ENCODE results near the gene TTLL11.
"Not testable (repeated sequence)": the region's sequence is repeated elsewhere in the genome, so short reads cannot be mapped to it uniquely, and the experiment has no call there.

The TTLL11 gene

DNA sequence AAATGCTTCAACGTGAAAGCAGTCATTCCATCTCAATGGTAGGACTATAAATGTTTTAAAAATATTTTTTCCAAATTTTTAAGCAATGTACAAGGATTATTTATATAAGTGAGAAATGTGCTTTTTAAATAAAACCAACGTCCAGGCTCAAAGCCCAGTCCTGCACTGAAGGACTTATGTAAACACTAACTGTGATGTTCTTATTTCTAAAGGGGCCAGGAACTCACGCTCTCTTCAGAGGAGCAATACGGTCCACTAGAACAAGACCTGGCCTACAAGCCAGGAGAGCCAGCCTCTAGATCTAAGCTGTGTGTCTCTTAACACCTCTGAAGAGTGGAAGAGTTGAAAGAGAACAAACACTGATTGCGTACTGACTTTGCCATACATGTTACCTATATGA lies 12.1 kb downstream of the TTLL11 start:
- DNase-seq (ENCODE audit: low read depth): no peak

DNA sequence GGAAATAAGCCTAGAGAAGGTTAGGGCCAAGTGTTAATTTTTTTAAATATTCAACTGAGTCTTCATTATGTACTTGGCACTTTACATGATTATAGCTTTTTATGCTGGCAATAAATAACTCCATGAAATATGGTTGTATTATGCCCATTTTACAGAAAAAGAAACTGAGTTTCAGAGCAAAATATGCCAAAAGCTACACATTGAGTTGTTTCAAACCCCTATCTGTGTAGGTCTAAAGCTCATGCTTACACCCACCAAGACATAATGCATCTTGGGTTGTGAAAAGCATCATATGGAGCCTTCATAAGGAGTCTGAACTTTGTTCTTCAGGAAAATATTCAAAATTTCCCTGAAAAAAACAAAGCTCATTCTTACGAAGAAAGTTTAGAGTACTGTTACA lies 14.6 kb downstream of the TTLL11 start:
- no peak for DNase-seq (ENCODE audit: low read depth)

DNA sequence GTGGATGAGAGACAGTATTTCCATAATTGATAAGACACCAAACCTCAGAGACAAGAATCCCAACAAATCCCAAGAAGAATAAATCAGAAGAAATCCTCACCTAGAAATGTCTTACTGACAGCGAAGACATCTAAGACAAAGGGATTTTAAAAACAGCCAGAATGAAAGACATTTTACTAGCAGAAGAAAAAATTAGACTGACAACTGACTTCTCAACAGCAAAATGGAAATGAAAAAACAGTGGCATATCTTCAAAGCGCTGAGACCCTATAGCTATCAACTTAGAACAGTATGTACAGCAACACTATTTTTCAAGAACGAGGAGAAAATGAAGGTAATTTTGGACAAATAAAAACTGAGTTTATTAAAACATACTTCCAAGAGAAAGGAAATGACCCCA lies 16.3 kb downstream of the TTLL11 start:
- DNase-seq (ENCODE audit: low read depth): no peak

DNA sequence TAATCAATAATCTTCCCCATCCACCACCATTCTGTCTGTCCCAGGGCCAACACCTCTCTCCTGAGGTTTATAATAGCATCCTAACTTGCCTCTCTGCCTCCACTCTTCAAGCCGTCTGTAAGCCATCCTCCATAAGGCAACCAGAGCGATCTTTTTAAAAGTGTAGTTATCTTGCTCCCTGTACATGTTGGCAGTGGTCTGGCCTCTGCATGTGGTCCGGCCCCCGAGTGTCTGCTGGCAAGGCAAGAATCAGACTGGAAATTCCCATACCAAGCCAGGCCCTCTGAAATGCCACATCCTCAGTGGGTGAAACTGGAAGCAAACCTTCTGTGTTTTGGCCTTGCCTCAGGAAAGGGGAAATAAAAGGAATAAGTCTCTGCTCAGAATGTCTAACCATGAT lies 17.0 kb downstream of the TTLL11 start:
- no peak for DNase-seq (ENCODE audit: low read depth)

DNA sequence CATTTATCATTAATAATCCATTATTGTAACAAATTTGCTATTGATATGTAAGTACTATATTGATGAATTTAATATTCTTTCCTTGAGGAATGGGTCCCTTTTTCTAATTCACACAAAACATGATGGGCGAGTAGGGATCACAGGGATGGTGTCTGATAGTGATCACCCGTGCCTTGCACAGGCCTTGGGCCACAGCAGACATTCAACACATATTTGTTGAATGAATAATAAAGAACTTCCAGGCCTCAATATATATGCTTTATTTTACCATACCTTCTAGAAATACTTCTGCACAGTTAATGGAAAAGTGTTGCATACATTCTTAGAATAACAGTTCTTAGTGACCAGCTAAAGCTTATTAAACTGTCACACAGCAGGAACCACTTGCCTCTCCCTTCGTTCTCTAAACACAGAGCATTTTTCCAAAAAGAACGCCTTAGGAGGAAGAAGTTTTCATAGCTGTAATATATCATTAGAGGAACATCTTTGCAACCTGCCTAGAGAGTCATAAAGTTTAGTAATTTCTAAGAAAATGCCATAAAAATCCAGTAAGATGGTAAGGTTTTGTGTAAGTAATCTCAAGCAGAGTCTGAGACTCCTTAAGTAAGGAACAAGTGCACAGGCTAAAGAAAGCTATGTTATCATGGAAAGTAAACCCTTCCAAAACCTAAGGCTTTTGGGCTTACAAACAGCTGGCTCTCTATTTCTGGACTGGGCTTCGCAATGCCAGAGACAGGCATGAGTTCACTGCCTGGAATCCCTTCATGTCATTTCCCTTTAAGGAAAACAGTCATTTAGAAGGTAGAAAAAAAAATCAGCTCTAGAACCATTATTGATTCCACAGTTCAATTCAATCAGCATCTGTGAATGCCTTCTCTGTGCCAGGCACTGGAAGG lies 17.7 kb downstream of the TTLL11 start:
- no peak for DNase-seq (ENCODE audit: low read depth)

DNA sequence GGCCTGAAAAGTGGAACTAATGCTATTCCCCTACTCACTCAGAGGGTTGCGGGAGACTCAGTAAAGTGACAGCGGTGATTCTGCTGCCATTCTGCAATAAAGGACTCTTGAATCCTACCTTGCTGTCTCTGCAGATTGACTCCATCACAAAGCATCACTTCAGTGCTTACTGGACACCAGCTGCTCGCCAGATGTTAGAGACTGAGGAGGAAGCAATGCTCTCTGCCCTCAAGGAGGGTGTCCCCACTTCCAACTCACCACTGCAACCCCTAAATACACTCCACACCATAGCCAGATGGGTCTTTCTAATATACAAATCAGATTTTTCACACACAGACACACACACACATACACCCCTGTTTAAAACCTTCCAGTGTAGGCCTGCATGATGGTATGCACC lies 21.4 kb downstream of the TTLL11 start:
- DNase-seq (ENCODE audit: low read depth): no peak

DNA sequence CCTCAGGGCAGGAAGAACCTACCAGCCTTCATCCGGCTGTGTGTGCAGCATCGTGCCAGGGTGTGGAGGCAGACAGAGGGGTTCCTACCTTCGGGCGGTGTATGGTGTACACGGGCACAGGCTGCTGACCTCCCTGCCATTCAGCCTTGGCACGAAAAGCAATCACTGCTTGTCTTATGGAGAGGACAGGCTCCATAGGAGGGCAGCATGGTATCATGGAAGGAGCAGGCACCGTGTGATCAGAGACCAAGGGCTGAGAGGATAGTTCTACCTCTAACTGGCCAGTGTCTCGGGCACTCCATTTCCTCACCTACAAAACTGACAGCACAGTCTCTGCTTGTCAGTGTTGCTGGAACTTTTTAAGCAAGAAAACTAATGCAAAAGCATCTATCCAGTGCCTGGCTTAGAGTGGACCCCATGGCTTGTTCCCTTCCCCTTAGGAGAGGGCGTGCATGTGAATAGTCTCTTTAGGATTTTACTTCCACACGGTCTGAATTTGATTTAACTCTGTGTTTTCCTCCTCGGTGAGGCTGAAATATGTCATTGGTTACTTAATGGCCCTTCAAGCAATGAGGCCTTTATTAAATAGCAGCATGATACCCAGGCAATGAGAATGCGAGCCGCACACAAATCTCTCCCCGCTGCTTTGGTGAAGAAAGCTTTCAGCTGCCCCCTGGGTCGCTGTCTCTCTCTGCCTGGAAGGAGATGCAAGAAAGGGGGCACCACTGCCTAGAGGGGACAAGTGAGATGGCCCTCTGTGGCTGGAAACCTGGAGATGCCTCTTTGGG lies 22.2 kb downstream of the TTLL11 start:
- DNase-seq (ENCODE audit: low read depth): no peak

DNA sequence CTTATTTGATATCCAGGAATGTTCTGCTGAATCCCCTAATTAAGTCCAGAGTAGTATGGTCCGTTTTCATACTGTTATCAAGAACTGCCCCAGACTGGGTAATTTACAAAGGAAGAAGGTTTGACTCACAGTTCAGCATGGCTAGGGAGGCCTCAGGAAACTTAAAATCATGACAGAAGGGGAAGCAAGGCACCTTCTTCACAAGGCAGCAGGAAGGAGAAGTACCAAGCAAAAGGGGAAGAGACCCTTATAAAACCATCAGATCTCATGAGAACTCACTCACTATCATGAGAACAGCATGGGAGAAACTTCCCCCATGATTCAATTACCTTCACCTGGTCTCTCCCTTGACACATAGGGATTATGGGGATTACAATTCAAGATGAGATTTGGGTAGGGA lies 26.4 kb downstream of the TTLL11 start:
- not testable (repeated sequence) for DNase-seq (ENCODE audit: low read depth)

DNA sequence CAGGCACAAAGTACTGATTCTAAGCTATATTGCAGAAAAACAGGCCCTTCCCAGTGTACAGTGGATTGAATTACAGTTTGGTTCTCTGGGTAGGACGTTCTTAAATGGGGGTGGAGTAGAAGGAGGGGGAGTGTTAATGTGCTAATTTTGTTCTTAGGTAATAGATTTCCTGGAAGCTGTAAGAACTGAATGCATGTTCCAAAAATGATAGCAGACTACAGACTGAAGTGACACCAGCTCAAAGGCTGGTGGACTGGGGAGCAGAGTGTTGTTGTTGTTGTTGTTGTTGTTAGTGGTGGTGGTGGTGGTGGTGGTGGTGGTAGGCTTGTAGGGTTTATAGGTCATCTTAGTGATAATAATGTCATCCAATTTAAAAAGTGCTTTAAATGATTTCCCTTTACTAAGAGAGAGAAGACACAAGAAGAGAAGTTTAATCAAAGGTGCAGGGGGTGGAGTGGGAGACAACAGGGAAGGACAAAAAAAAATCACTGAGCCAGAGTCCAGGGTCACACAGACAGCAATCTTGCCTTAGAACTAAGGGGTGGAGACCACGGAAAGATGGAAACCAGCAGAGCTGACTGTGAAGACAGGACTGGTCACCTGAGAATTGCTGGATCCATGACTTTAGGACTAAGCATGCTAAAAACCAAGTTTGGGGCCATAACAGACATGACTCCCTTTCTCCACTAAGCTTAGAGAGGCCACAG lies 27.0 kb downstream of the TTLL11 start:
- no peak for DNase-seq (ENCODE audit: low read depth)

DNA sequence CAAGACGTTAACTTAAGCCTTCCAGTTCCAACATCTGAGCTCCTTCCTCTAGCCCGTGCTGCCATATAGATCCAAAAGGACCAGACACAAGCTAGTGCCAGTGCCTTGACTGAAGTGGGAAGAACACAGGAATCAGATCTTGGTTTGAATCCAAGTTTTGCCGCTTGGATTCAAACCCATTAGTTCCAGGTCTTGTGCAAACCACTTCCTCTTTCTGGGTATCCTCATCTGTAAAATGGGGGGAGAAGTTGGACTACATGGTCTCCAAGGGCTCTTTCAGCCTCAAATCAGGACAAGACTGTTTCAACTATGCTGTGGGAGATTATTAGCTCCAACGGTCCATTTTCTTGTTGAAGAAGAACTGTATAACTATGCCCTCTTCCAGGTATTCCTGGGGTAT lies 32.6 kb downstream of the TTLL11 start:
- DNase-seq (ENCODE audit: low read depth): no peak

DNA sequence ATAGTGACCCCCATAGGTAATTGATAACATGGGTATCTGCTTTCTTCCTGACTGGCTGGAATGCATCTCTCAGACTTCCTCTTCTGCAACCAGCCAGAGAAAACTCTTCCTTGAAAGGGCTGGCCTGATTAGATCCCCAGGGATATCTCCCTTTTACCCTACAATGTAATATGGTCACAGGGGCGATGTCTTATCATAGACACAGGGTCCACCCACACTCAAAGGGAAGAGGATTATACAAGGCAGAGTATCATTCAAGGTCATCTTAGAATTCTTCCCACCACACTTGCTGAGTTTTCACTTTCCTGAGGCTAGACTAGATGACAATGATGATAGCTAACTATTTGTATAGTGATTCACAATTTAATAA lies 33.2 kb downstream of the TTLL11 start:
- DNase-seq (ENCODE audit: low read depth): no peak

DNA sequence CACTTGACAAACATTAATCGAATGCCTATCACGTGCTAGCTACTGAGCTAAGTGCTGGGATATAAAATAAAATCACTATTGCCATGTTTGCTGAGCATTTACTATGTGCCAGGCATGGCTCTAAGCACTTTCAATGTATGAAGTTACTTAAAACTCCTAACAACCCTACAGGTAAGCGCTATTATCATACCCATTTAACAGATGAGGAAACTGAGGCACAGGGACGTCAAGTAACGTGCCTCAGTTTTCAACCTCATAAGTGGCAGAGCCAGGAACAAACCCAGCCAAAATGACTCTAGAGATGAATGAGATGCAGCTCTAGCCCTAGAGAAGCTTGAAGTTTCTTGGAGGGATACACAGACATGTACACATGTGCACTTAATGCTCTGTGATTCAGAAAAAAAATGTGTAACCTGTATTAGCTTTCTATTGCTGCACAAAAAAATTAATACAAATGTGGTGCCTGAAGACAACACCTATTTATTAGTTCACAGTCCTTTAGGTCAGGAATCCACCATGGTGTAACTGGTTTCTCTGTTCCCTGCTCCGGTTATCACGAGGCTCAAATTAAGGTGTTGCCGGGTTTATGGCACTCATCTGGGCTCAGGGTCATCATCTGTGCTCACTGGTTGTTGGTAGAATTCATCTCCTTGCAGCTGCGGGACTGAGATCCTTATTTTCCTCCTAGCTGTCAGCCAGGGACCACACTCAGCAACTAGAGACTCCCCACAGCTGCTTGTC lies 33.7 kb downstream of the TTLL11 start:
- no peak for DNase-seq (ENCODE audit: low read depth)

DNA sequence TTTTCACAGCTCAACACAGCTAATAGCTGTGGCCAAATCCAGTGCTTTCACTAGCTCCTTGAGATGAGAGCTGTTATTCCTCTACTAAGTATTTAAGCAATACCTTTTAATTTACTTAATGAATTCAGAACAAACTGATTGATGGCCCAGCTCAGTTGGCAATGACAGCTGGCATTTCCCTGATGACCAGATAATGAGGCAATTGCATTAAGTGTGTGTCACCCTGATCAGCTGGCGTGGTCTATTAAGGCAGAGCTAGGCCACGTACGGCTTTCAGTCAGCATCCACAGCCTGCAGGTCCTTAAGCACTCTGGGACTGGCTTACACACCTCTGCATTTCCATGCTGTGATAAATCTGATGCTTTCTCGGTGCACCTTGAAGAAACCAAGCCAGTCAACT lies 34.4 kb downstream of the TTLL11 start:
- no peak for DNase-seq (ENCODE audit: low read depth)

DNA sequence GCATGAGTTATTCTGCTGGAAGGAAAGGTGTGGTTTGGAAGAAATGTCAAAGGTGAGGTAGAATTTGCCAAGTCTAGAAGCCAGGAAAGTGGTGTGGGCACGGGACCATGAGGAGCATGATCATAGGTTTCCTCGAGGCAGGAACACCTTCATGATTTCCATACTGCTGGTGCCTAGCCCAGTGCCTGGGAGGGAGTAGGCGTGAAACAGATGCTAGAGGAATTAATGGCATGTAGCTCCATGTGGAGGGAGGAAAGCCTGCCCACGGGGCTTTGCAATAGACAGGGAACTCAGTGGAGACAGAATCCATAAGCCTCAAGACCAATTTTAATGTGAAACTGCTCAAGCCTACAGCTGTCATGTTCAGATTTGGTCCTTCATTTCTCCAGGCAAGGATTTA lies 35.1 kb downstream of the TTLL11 start:
- no peak for DNase-seq (ENCODE audit: low read depth)

DNA sequence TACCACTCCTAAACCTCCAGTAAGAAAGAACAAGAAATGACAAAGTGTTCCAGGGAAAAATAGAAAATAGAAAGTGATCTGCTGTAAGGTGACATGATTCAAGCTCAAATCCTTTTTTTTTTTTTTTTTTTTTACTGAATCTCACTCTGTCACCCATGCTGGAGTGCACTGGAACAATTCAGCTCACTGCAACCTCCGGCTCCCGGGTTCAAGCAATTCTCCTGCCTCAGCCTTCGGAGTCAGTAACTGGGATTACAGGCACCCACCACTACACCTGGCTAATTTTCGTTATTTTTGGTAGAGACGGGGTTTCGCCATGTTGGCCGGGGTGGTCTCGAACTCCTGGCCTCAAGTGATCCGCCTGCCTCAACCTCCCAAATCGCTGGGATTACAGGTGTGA lies 35.9 kb downstream of the TTLL11 start:
- DNase-seq (ENCODE audit: low read depth): no peak

DNA sequence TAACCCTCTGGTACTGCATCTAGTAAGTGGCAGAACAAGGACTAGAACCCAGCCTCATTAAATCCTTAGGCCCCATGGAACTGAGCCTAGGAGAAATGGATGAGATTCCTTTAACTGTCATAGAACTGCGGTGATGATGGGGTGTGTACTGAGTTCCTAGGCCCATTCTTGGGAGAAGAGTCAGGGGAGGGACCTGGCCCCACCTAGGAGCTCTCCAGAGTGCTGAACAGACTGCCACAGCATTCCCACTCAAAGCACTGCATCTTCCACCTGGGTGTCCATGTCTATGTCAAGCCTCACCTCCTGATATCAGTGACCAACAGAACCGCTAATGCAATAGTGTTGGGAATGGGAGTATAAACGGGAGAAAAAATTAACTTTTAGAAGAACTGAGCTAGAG lies 36.6 kb downstream of the TTLL11 start:
- no peak for DNase-seq (ENCODE audit: low read depth)

DNA sequence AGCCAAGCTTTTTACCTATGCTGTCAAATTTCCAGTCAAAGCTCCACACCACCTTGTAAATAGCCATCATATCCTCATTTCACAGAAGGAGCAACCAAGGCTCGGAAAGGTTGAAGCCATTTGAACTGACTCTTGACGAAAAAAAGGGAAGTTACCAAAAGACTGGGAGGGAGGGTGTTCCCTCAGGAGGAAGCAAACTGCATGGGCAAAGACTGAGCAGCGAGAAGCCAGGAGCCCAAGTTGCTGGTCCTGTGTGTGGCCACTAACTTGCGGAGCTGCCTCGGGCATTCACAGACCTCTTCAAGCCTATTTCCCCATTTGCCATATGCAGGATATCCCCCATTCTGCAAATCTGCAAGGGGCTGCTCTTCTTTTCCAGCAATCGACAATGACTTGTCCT lies 37.4 kb downstream of the TTLL11 start:
- no peak for DNase-seq (ENCODE audit: low read depth)

DNA sequence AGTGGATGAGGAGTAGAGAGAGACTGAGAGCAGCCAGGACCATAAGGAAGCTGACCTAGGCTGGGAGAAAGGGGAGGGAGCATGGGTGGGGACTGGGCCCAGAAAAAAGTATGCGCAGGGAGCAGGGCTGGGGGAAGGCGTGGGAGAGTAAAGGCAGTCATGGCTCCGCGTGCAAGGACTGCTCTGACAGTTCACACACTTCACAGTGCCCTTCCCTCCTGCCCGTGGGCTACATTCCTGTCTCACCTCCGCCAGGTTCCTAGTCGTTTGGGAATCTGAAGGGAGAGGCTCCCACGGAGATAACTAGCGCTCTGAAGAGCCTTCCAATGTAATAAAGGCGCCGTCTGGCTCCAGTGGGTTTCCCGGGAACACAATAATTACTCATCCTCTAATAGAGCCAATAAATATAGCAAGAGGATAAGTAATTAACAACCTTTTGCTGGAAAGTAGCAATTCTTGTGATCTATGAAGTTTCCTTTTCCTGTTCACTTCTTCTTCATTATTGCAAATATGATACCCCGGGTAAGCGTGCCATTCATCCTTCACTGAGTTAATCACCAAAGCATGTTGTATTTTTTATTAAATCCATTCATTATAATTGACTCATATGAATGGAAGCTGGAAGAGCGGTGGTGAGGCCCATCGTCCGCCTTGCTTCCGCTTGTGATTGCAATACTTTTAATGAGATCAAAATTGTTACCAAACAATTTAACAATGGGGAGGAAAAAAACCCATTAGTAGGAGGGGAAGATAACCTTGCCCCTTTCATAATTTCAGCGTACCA lies 39.3 kb downstream of the TTLL11 start:
- DNase-seq (ENCODE audit: low read depth): no peak

DNA sequence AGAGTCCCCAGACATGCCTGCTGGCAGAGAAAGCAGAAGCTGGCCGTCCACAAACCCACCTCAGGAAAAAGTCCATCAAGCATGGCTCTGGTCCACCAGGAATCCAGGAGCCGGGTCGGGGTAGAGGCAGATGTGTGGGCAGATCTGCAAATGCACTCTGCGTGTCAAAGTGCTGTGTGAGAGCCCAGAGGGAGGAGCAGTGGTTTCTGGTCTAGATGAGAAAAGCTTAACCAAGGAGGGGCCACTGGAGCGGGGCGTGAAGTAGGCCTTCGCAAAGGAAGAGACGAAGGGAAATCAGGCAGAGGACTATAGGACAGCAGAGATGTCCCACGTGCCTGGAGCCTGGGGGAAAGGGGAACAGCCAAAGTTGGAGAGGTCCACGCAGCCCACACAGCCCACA lies 40.0 kb downstream of the TTLL11 start:
- no peak for DNase-seq (ENCODE audit: low read depth)

DNA sequence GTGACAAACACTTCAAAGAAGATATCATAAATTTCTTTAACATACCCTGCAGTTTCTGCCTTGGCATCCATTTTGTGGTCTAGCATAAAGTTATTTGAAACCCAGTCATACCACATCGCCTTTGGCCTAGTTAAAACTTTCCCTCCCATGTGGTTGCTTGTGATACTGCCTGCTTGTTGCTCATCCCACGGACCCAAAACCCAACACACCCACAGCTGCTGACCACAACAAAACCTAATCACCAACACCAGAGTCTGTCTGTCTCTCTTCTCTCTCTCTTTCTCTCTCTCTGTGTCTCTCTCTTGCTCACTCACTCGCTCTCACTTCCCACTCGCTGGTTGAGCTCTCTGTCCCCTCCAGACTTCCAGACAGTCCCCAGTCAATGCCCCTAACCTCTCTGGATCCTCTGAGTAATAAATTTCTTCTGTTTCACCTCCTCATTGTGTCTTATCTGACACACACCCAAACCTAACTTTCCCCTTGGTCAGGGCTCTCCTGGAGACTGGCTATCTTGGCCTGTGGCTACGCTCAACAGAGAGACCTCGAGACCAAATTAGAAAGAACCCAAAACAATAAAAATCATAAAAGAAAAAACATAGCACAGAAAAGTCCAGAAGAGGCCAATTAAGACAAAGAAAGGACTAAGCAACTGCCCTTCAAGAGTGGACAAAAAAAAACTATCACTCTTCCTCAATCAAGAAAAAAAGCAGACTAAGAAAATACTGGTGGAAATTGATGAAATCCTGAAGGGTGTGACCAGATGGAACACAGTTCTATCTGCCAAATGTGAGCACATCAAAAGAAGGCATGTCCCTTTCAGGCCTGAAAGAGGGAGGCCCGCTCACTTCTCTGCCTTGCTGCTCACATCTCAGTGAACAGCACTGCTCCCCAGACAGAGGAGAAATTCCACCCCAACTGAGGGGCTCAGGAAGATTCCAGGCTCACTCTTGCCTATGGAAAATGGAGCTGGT lies 41.5 kb downstream of the TTLL11 start:
- no peak for DNase-seq (ENCODE audit: low read depth)

Measured in activated T-cell treated with anti-CD3 and anti-CD28 coated beads for 1 hour (primary cell).